IPS-18c (cell line): ENCODE data around the gene NUP205.
"Not testable (repeated sequence)": the region's sequence is repeated elsewhere in the genome, so short reads cannot be mapped to it uniquely, and the experiment has no call there.

Experiments used
- H3K4me3 ChIP-seq: 2 replicates; pipeline ENCODE4 v1.7.0; 2013; ENCODE audit warnings: low read depth, mild to moderate bottlenecking, low read length, moderate library complexity; ENCODE audit not compliant: insufficient read depth
- H3K9me3 ChIP-seq: one replicate; pipeline ENCODE4 v1.6.1; 2013; ENCODE audit warnings: mild to moderate bottlenecking, low read length, moderate library complexity; ENCODE audit not compliant: control insufficient read depth, insufficient read depth

NUP205 gene

DNA sequence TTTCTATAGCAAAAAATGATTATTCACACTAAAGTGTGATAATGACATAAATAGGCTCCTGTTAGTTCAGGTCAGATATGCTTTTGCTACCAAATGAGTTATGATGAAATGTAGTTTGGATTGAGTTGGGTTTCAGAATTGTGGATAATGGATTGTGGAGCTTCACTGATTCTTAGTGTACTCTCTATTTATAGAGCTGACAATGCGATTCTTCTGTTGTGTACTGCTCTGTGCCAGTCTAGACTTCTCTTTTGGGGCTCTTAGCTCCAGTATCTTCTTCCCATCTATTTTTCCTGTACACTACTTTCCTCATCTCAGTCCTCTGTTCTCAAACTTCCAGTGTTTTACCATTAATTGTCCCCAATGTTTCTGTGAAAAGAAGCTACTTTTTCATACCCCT, 112.1 kb downstream of the NUP205 start:
- Histone ChIP-seq H3K9me3 (no peaks in the 10 kb centered on the region), H3K4me3 (no peak overlapping the region)

DNA sequence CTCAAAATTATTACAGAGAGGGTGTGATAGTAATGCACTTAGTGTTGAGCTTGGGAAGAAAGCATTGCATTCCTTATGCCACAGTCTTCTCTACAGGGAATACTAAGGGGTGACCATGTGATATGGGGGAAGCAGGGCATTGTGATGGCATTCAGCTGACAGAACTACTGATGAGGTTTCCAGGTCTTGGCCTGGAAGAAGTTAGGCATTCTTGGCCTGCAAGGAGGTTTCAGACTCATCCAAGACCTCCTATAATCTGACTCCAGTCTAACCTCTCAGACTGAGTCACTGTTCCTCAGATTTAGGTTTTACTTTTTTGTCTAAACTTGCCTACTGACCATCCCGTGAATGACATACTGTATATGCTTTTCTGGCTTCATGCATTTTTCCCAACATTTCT, 112.5 kb downstream of the NUP205 start:
- Histone ChIP-seq H3K4me3 (no peak overlapping the region), H3K9me3 (no peaks in the 10 kb centered on the region)

DNA sequence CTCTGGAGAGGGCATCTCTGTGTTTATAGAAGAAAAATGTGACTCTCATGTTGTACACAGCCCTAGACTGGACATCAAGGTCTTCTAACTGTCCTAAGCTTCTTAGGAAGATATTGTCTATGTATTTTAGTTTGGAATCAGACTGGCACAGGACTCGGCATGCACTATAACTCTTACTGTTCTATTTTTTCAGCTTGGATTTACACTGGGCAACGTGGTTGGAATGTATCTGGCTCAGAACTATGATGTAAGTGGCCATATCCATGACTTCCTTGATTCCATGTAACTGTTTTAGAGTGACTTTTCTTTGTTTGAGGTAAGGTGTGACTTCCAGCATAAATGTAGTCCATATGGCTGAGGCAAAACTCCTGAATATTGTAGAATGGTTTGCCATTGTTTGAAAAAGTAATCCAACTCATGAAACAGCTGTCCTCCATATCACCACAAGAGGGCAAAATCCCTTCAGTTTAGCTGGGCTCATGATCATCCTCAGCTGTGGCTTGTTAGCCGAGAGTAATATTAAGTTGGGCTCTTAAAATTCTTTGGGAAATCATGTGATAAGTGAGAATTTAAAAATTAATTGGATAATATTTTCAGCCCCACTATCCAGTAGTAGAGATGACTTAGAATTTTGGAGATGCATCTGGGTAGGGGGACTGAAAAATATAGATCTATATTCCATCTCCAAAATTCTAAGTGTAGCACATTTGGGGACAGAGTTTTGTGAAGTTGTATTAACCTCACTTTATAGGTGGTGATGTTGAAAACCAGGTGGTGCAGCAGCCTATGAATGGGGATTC, 115.0 kb downstream of the NUP205 start:
- Histone ChIP-seq H3K4me3 (no peak overlapping the region), H3K9me3 (no peaks in the 10 kb centered on the region)

DNA sequence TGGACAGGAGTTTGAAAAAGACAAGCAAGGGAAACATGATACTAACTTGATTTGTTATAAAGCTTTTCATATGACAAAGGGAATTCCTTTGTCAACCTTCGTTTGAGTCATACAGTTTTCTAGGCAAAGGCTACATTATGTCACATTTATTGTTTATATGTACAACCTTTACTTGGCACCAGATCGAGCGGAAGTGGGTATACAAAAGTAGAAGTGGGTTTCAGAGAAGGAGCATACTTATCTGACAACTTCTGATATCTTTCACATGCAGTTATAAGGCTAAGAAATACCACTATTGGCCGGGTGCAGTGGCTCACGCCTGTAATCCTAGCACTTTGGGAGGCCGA, 115.6 kb downstream of the NUP205 start:
- Histone ChIP-seq H3K9me3 (no peaks in the 10 kb centered on the region), H3K4me3 (no peak overlapping the region)

DNA sequence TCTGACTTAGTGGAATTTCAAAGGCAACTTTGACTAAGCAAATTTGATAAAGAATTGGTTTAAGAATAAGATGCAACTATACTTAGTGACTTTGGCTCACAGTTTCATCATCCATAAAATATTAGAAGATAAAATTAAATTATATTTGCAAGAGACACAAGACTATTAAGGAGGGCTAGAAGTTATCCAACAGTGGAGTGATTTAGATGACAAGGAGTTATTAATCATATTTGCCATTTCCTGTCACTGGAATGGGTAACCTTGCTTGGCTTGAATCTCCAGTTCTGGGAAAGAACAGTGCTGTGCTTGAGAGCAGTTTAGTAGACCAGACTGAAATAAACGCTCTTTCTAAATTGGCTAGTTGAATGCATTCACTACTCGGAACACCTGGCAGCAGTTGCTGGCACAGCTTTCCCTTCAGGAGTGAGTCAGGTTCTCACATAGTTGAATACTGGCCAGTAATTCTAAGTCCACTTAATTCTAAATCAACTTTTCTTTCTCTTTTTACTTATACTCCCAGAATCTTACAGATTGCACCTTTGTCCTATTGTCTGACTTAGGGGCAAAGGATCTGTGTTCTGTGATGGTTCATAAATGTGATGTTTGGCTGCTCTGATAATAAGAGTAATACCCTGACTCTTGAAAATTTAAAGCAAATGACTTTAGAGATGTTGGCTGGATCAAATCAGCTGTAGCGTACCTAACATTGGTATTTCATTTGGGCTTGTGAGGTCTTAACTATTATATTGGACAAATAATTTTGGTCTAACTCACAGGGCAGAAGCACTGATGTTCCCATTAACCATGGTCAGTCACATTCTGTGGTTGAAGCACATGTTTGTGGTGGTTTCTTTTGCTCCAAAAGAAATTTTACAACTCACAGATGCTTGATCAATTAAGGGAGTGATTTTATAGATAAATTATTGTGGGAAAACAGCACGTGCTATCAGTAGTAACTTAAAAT, 121.2 kb downstream of the NUP205 start:
- Histone ChIP-seq H3K9me3 (peaks cover 2% of the 10 kb centered on the region), H3K4me3 (no peak overlapping the region)

DNA sequence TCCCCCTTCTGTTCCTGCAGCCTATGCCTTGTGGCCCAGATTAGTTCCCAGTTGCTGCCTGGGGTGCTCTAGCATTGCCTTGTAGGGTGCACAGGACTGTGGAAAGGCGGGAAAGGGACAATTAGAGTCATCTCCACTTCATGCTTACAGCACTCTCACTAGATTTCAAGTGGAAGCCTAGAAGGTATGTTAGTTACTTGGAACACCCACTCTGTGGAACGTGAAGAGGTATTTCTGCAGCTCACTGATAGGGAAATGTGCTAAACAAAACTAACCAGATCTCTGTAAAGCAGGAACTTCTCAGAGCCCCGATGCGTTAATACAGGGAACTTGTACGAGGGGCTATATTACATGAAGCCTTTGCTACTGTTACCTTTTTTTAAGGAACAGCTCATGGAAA, 124.0 kb downstream of the NUP205 start:
- no peak overlapping the region for H3K4me3 ChIP-seq
- H3K9me3 ChIP-seq: peaks cover 2% of the 10 kb centered on the region

DNA sequence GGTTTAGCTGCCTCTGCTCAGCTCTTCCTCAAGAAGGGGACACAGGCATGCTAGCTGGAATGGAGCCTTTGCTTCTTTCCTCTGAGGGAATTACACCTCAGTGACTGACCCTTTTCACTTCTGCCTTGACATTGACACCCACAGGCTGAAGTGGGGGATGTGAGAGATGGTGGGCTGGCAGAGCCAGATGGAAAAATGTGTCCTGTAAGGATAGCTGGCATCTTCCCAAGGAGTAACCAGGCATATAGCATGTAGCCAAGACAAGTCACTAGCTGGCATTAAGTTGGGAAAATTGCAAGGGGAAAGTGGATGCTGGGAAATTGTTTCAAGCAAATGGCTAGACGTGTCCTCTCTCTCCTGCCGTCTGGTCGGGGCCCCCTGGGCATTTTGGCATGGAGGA, 124.5 kb downstream of the NUP205 start:
- no peak overlapping the region for H3K4me3 ChIP-seq
- H3K9me3 ChIP-seq: peaks cover 2% of the 10 kb centered on the region

DNA sequence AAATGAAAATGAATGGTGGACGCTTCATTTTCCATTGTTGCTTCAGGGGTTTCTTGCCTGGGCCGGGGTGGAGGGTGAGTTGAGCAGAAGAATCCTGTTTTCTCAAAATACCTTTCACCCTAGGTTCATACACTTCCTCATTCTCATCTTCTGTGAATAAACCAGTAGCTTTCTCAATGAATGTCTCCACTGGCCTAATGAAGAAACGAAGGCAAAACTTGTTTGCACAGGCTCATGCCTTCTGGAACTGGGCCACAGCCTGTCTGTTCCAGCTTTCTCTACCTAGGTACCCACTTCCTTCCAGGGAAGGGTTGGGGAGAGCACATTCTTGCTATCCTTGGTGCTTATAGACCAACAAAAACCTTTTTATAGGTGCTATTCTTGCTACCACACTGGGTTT, 125.9 kb downstream of the NUP205 start:
- H3K9me3 ChIP-seq: peaks cover 2% of the 10 kb centered on the region
- no peak overlapping the region for H3K4me3 ChIP-seq

DNA sequence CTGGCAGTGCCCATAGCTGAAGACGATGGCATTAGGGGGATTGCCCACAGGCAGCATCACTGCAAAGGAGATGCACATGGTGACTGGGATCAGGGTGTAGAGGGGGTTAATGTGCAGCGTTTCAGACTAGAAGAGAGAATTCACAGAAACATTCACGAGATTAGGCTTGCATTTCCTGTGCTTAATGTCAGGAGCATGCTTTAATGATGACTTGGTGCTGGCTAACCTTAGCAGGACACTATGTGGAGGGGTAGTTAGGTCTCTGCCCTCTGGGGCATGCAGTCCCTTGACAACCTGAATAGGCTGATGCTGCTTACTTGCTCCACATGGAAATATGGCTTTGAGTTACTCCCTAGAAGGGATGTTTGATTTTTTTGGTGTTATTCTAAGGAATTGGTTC, 126.4 kb downstream of the NUP205 start:
- Histone ChIP-seq H3K9me3 (peaks cover 2% of the 10 kb centered on the region), H3K4me3 (no peak overlapping the region)

DNA sequence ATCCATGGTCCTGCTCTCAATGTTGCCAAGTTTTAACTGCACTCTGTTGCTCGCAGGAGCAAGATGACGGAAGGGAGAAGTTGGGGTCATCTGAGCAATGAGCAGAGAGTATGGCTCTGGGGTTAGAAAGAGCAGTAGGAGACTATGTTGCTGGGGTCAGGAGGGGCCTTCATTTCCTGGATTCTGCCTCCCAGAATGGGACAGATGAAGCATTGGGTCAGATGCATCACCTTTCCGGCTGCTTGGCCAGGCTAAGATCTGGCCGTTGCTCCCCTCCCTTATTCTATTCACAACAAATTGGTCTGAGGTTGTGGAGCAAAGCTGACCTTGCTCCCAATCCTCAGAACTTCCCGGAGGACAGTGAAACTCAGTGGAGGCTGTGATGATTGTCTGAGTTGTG, 127.0 kb downstream of the NUP205 start:
- peaks cover 2% of the 10 kb centered on the region for H3K9me3 ChIP-seq
- no peak overlapping the region for H3K4me3 ChIP-seq

DNA sequence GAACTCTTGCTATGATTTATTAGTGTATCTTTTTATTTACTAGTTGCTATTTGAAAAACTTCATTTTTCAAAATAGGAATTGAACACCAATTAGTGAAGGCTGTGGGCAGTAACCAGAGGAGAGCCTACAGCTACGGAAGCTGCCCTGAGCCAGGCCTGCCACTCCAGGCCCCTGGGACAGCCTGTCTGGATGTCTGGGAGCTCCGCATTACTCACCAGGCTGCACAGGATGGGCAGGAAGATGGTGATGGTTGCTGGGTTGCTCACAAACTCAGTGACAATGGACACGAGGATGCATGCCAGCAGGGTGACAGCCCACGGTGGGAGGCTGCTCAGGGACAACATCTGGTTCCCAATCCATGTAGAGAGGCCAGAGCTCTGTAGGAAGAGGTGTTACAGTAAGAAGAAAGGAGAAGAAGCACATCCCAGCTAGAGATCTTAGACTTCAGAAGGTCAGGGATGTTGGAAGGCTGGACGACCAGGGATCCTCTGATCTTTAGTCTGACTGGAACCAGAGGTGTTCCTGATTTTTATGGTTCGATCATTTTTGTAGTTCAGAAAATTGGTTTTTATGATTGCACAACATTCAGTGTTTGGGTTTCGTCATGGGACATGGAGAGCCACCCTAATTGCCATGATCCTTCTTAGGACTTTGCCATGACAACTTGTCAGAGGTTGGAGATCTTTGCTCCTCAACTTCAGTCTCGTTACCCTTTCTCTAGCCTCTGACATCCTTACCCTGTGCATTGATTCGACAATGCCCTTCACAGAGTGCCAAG, 127.8 kb downstream of the NUP205 start:
- Histone ChIP-seq H3K9me3 (peaks cover 2% of the 10 kb centered on the region), H3K4me3 (no peak overlapping the region)

DNA sequence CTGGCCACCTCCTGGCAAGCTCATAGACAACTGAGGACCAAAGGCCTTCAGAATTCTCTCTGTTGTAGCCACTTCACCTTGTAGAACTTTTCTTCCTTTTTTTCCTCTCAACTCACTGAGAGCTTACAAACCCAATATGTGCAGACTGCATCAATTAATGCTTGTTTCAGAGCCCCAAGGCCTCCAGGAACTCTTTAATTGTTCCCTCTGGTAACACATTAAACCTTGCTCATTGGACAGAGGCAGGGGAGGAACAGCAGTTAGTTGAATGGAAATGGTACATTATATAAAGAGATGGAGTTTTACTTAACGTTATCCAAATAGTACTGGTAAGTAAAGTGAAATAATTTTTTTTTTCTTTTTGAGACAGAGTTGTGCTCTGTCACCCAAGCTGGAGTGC, 129.7 kb downstream of the NUP205 start:
- Histone ChIP-seq H3K9me3 (no peaks in the 10 kb centered on the region), H3K4me3 (no peak overlapping the region)

DNA sequence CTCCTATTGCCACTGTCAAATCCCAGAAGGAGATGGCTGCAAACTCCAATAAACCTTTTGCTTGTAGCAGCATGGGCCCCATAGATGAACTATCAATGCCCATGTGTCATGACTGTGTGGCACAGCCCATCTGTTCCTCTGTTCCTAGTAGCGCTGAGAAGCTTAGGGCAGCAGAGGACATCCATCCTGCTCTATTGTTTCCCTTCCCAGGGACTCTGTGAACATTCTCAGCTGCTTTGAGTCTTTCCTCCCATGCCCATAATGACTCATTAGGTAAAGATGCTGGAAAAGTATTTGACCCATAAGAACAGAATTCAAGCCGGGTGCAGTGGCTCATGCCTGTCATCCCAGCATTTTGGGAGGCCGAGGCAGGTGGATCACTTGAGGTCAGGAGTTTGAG, 132.8 kb downstream of the NUP205 start:
- Histone ChIP-seq H3K4me3 (no peak overlapping the region), H3K9me3 (no peaks in the 10 kb centered on the region)

DNA sequence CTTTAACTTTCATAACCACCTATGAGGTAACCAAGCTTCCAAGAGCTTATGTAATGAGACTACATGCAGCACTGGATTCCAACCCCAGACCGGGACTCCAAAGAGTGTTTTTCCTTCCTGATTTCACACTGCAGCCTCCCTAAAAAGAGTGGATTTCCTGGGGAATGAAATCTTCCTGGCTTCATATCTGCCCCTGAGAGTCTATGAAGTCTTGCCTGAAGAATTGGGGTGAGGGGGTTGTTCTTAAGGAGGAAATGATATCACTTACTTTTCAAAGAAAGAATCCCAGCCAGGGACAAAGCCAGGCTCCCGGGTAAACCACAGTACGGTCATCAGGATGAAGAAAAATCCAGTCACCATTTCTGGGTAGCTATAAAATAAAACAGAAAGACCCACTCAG, 134.3 kb downstream of the NUP205 start:
- H3K9me3 ChIP-seq: no peaks in the 10 kb centered on the region
- H3K4me3 ChIP-seq: no peak overlapping the region

DNA sequence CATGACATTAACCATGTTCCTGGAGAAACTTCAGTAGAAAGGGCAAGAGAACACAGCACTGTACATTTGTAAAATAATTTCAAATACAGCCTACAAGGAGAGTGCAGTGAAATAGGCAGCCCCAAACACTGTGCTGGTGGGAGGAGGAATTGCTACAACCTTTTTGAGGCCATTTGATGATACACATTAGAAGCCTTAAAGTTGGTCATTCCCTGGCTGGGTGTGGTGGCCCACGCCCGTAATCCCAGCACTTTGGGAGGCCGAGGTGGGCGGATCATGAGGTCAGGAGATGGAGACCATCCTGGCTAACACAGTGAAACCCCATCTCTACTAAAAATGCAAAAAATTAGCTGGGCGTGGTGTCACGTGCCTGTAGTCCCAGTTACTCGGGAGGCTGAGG, 134.9 kb downstream of the NUP205 start:
- not testable (repeated sequence) for H3K4me3 ChIP-seq, H3K9me3 ChIP-seq

DNA sequence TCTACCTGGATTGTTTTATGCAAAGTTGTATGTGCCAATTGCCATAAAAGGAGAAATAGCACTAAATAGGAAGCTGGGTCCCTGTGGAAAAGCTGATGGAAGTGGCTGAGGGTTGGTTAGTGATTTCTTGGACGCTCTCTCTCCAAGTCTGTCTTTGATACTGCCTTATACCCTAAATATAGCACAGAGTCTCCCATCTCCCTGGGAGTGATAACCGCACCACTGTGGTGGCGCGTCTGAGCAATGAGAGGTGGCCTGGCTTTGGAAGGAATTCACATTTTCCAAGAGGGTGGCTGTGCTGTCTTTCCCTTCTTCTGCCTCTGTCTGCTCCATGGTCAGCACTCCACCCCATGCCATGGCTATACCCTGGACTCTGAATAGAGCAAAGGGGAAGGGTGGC, 135.8 kb downstream of the NUP205 start:
- no peaks in the 10 kb centered on the region for H3K9me3 ChIP-seq
- H3K4me3 ChIP-seq: no peak overlapping the region

DNA sequence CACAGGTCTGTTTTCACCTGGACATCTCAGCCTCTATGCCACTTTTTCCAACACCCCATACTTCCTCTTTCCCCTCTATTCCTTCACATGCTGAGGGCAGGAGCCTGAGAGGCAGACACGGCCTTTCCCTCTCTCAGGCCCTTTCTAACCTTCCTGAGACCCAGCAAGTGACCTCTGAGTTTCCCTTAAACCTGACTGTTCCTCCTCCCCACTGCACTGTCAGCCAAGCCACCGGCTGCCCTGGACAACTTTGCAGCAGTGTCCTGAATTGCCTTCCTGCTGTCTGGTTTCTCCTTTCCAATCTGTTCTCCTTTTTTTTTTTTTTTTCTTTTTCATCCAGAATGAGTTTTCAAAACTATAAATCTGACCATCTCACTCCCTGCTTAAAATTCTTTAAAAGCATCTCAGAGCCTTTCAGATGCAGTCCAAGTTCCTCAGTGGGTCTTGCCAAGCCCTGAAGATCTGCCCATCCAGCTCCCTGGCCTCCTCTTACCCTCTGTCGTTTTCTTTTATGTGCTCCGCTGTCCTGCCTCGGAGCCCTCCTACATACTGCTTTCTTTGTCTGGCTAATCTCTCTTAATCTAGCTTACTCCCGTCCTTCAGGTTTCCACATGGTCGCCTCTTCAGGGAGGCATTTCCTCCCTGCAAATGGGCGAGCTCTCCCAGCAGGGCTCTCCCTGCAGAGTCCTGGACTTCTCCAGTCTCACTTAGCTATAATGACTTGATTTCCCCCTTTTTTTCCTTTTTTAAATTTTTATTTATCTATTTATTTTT, 139.7 kb downstream of the NUP205 start:
- Histone ChIP-seq H3K4me3 (no peak overlapping the region), H3K9me3 (no peaks in the 10 kb centered on the region)
